ENCODE measurements around the gene RFLNA. TPM values are rescaled to one million over a fixed set of nuclear protein-coding genes. Genes with fewer than 3 reads are reported as not detected.

RFLNA gene
- total RNA-seq, 1 donor from 2014 or later, result 0.10 TPM

Small RNA genes lying within 50 kb of the gene (microRNA-seq; reads per million reads assigned to microRNA genes)
- not detected for gene MIR6880 (ENCODE audit: borderline number of aligned reads)
